D341Med (cell line): Measurements from ENCODE around the gene TGM3.

Experiments
- DNase-seq: peaks from one replicate; pipeline ENCODE4 v3.0.0; 2012; ENCODE audit warnings: low spot score

TGM3 gene

DNA sequence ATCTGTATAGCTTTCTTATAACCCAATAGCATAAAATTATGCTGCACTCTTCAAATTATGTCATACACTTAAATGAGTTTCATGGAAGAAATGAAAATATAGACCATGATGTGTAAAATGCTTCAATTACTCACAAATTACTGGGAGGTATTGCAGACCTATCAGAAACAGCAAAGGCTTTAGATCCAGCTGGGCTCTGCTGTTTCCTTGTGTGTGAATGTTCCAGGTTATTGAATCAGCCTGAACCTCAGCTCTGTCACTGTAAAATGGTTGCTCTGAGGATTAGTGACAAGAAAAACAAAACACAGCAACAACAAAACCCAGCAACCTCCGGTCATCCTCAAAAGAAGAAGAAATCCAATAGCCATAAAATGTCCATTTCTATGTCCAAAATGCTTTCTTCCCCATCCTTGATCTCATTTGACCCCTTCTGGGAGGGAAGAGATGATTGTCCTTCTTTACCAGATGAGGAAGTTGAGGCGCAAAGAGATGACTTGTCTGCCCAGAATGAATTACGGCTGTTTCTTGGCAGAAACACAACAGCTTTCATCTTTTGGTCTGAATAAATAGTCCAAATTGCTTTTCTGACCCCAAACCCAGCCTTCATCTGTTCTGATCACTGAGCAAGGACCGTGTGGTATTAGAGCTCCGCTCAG lies 42.7 kb downstream of the TGM3 start:
- DNase-seq, result no peak

DNA sequence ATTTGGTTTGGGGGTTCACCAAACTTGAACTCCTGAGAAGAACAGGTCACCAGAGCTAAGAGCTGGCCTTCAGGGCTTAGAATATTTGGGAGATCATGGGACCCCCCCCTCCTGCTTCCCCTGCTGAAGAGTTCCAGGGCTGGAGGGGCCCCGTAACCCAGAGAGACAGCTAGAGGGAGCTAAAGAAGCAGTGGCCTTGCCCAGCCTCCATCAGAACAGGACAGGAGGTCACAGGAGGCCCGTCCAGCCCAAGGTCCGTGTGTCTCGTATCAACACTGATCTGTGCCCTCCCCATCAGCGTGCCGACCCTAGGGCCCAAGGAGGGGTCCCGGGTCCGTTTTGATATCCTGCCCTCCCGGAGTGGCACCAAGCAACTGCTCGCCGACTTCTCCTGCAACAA lies 44.3 kb downstream of the TGM3 start:
- DNase-seq, result no peak

GRCh38 chr20:2340823-2341222 lies 45.0 kb downstream of the TGM3 start:
- DNase-seq, result no peak

- no peak for DNase-seq
Observed at GRCh38 chr20:2341336-2341735, 45.5 kb downstream of the TGM3 start.

DNA sequence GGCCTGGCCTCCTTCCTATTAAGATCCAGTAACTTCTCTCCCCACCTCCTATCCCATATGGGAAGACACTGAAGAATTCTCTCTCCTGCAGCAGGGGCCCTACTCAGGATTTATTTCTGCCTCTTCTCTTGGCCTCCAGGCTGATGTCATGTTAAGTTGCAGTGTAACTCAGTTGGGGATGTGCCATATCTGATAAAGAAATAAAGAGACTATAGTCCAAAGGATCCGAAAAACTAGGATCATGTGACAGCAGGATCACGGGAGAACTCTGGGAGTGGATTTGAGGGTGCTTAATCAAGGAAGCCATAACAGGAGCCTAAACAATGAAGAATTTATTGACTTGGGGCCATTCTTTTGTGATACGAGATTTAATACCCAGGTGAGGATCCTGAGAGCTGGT lies 46.4 kb downstream of the TGM3 start:
- DNase-seq, result no peak

GRCh38 chr20:2346188-2346587 lies 50.4 kb downstream of the TGM3 start:
- DNase-seq, result no peak

- DNase-seq, result no peak
Observed at GRCh38 chr20:2348336-2348735, 52.5 kb downstream of the TGM3 start.

DNA sequence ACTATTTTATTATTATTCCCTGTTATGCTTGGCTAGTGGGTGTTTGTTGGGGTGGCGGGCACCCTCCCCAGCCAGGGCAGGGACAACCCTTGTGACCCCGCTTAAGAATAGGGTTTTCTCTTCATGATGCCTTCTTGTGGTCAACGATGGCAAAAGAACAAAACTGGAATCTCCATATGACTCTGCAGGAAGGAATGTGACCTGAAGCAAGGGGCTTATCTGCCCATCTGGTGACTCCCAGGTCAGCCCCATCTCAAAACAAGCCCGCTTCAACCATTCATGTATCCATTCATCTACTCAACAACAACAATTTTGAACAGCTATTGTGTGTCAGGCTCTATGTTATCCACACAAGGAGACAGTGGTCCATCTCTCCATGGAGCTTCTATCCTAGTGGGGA lies 54.0 kb downstream of the TGM3 start:
- no peak for DNase-seq

DNA sequence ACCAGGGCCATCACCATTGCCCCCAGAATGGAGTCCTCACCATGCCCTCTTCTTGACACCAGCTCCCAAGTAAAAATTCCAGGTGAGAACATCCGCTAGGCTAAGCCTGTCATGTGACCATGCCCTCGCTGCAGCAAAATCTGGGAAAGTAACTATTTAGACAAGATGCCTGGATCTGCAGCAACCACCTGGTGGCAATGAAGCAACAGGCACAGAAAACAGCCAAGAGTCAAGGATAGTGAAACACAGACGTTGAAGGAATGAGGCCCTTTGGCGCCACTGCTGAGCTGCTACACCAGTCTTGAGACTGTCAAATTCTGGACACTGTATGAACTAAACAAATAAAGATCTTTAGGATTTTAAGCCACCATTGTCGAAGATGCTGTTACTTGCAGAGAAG lies 54.8 kb downstream of the TGM3 start:
- DNase-seq, result no peak

- DNase-seq, result no peak
Observed at GRCh38 chr20:2353231-2353630, 57.4 kb downstream of the TGM3 start.

DNA sequence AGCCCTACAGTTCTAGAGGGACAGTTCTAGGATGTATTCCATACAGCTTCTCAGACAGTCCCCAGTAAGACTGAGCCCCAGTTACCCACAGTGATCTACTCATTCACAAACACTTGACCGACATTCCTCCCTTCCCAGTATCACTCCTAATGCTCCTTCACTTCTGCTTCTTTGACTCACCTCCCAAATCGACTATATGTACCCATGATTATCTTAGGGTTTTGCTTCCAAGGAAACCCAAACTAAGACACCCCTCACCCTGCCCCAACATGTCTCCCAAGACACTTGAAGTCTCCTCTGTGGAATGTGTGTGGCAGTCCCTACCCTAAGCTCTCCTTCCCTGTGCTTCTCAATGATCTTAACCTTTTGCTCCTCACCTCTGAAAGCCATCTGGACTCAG lies 61.3 kb downstream of the TGM3 start:
- DNase-seq, result no peak

DNA sequence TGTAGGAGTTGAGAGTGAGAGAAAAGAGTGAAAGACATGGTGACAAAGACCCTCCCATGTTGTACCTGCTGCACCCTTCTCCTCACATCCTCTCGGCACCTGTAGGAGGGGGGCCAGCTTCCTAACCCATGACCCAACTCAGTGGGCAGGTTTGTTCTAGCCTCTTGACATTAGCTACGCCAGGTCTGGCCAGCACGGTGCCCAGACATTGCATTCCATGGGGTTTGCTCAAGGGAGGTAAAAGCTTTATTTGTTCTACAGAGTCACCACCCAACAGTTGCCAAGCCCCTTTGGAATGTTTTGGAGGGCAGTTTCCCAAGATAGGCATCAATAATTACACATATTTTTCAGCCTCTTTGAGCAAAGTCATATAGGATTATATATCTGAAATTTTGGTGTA lies 62.2 kb downstream of the TGM3 start:
- no peak for DNase-seq

DNA sequence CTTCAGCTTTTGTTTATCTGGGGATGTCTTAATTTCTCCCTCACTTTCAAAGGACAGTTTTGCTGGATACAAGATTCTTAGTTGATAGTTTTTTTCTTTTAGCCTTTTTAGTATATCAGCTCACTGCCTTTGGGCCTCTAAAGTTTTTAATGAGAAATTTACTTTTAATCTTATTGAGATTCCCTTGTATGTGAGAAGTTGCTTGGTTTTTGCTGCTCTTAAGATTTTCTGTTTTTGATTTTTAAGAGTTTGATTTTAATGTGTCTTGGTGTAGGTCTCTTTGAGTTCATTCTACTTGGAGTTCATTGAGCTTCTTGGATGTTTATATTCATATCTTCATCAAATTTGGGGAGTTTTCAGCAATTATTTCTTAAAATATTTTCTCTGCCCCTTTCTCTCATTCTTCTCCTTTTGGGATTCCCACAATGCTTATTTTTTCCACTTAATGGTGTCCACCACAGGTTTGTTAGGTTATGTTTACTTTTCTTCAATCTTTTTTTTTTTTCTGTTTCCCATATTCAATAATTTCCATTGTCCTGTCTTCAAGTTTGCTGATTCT lies 65.3 kb downstream of the TGM3 start:
- DNase-seq, result no peak

GRCh38 chr20:2363187-2363586 lies 67.4 kb downstream of the TGM3 start:
- DNase-seq, result no peak

DNA sequence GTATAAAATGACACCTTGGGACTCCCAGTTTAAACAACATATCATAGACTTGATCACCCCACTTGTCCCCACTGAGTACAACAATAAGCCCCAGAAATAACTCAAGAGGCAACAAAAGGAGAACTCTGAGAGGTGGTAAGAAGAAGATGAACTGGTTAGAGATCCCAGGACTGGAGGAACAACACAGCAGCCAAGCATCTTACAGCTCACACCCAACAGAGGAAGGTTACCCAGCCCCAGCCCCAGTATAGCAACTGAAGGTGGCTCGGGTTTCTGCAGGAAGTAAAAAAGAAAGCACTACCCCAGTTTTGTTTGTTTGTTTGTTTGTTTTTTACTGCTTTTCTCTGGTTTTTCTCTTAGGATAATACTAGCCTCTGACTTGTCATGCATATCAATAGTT lies 67.8 kb downstream of the TGM3 start:
- DNase-seq, result no peak

- no peak for DNase-seq
Observed at GRCh38 chr20:2364044-2364443, 68.2 kb downstream of the TGM3 start.

DNA sequence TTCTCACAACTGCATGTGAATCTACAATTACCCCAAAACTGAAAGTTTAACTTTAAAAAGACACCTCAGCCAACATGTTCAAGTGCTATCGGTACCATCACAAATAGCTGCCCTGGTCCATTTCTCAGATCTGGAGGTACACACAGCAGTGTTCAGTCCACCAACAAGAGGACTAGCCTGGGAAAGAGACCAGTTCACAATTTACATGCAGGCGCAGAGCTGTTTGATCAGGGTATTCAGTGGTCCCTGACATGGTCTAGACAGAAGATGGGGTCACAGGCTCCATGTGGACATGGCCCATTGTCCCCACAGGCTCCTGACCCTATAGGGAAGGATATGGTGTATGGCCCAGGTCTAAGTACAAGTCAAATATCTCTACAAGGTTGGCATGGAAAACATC lies 69.3 kb downstream of the TGM3 start:
- DNase-seq, result no peak

- no peak for DNase-seq
Observed at GRCh38 chr20:2365666-2366065, 69.9 kb downstream of the TGM3 start.

DNA sequence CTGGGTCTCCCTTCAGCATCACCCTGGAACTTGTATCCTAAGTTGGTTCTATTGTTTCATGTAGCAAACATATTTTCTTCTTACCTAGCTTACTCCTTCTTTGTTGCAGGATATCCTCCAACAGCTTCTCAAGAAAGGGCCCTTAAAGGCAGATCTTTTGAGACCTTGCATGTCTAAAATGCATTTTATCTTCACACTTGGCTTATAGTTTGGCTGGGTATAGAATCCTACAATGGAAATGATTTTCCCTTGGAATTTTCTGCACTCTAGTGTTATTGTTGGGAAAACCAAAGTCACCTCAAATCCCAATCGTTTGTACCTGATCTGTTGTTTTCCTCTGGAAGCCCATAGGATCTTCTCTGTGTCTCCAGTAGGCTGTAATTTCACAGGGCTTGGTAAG lies 72.8 kb downstream of the TGM3 start:
- DNase-seq, result no peak

DNA sequence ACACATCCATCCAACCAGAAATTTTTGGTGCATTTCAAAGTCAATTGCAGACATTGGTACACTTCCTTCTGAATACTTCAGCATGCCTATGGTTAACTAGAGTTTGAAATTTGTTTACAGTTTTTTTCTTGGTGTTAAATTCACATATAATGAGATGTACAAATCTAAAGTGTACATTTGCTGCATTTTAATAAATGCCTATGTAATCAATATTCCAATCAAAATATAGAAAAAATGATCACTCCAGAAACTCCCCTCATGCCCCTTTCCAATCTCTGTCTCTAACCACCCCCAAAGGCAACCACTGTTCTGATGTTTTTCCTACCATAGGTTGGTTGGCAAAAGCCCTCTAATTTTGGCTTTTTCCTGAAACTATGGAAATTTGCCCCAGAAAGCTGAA lies 77.3 kb downstream of the TGM3 start:
- no peak for DNase-seq

GRCh38 chr20:2374346-2375125 lies 78.7 kb downstream of the TGM3 start:
- no peak for DNase-seq

GRCh38 chr20:2378893-2379292 lies 83.1 kb downstream of the TGM3 start:
- DNase-seq, result no peak

GRCh38 chr20:2379511-2380229 lies 83.9 kb downstream of the TGM3 start:
- no peak for DNase-seq
